HG02678 (cell line): ENCODE measurements around the gene VAC14.
"Not testable (repeated sequence)": the region's sequence is repeated elsewhere in the genome, so short reads cannot be mapped to it uniquely, and the experiment has no call there.

Source experiments
- ATAC-seq: cut with Tn5 transposase; IDR thresholded peaks from one replicate; pipeline ENCODE4 v1.9.1; 2021; ENCODE audit warnings: mild to moderate bottlenecking, moderate library complexity; ENCODE audit not compliant: unreplicated experiment

The VAC14 gene

GRCh38 chr16:70746040-70746707 lies 54.8 kb downstream of the VAC14 start:
- ATAC-seq: peak; percentile 7

- no peak for ATAC-seq
Observed at GRCh38 chr16:70745536-70746025, 55.4 kb downstream of the VAC14 start.

GRCh38 chr16:70744366-70744765 lies 56.6 kb downstream of the VAC14 start:
- no peak for ATAC-seq

GRCh38 chr16:70743791-70744190 lies 57.2 kb downstream of the VAC14 start:
- no peak for ATAC-seq

GRCh38 chr16:70742967-70743366 lies 58.0 kb downstream of the VAC14 start:
- ATAC-seq: not testable (repeated sequence)

GRCh38 chr16:70741783-70742125 lies 59.2 kb downstream of the VAC14 start:
- ATAC-seq: no peak

- ATAC-seq: no peak
Observed at GRCh38 chr16:70740914-70741782, 59.8 kb downstream of the VAC14 start.

GRCh38 chr16:70740174-70740913 lies 60.6 kb downstream of the VAC14 start:
- ATAC-seq: no peak

- no peak for ATAC-seq
Observed at GRCh38 chr16:70739389-70739788, 61.6 kb downstream of the VAC14 start.

- ATAC-seq: no peak
Observed at GRCh38 chr16:70738083-70738977, 62.6 kb downstream of the VAC14 start.

GRCh38 chr16:70737377-70738082 lies 63.4 kb downstream of the VAC14 start:
- ATAC-seq: peak; percentile 93

- ATAC-seq: no peak
Observed at GRCh38 chr16:70736465-70737376, 64.2 kb downstream of the VAC14 start.

GRCh38 chr16:70735141-70735979 lies 65.6 kb downstream of the VAC14 start:
- no peak for ATAC-seq

GRCh38 chr16:70734522-70735095 lies 66.3 kb downstream of the VAC14 start:
- no peak for ATAC-seq

GRCh38 chr16:70730944-70731343 lies 70.0 kb downstream of the VAC14 start:
- ATAC-seq: no peak

GRCh38 chr16:70730031-70730430 lies 70.9 kb downstream of the VAC14 start:
- no peak for ATAC-seq

GRCh38 chr16:70729292-70729691 lies 71.7 kb downstream of the VAC14 start:
- ATAC-seq: no peak

- no peak for ATAC-seq
Observed at GRCh38 chr16:70728150-70728549, 72.8 kb downstream of the VAC14 start.
